Activated CD8-positive, alpha-beta T cell treated with anti-CD3 and anti-CD28 coated beads for 36 hours (primary cell): ENCODE results near the gene TRAF2. TPM values are rescaled to one million over a fixed set of nuclear protein-coding genes. Genes with fewer than 3 reads are reported as not detected.
"Not testable (repeated sequence)": the region's sequence is repeated elsewhere in the genome, so short reads cannot be mapped to it uniquely, and the experiment has no call there.

Source experiments
- ATAC-seq: fragments of 200-7000 bp; cut with Tn5 transposase; one replicate; pipeline ENCODE4 v1.10.0; 2021; ENCODE audit warnings: mild to moderate bottlenecking, moderate library complexity
- CTCF ChIA-PET: fragments of 350-600 bp; sonication (Branson Sonifier 250); formaldehyde crosslinking; loops from one replicate; lab custom pipeline; 2021; ENCODE audit warnings: antibody characterized with exemption; lab: Charles Lee
- POLR2A ChIA-PET: fragments of 350-600 bp; sonication (Branson Sonifier 250); formaldehyde crosslinking; loops from one replicate; lab custom pipeline; 2021; ENCODE audit warnings: antibody characterized with exemption; lab: Charles Lee
- DNase-seq: peaks from one replicate; pipeline ENCODE4 v3.0.0-alpha.2; 2020
- H3K27ac Mint-ChIP-seq: one replicate; pipeline ENCODE4 v1.8.0; 2021; ENCODE audit warnings: mild to moderate bottlenecking, mixed read lengths
- H3K27me3 Mint-ChIP-seq: one replicate; pipeline ENCODE4 v1.8.0; 2021; ENCODE audit warnings: mixed read lengths
- H3K36me3 Mint-ChIP-seq: one replicate; pipeline ENCODE4 v1.8.0; 2021; ENCODE audit warnings: low read depth, mixed read lengths
- H3K4me1 Mint-ChIP-seq: one replicate; pipeline ENCODE4 v1.8.0; 2021; ENCODE audit warnings: low read depth, mixed read lengths
- H3K4me3 Mint-ChIP-seq: one replicate; pipeline ENCODE4 v1.8.0; 2021; ENCODE audit warnings: mild to moderate bottlenecking, moderate library complexity, mixed read lengths
- H3K9me3 Mint-ChIP-seq: one replicate; pipeline ENCODE4 v1.8.0; 2021; ENCODE audit warnings: mixed read lengths
- CTCF ChIP-seq: fragments of 200-600 bp; IDR thresholded peaks from one replicate; pipeline ENCODE4 v1.8.0; 2022; ENCODE audit warnings: antibody characterized with exemption, mild to moderate bottlenecking
- intact Hi-C: fragments of 100-400 bp; cut with micrococcal nuclease; formaldehyde crosslinking; loops from one replicate; pipeline ENCODE4 v1.10.0; 2022
- total RNA-seq, 2 experiments: library from RNA; stranded (reverse); gene quantifications; one replicate each; pipeline ENCODE4 v1.2.3, GENCODE V29; 2021

TRAF2 gene
- total RNA-seq, 2 experiments from 2014 or later = 34.8 to 40.5 TPM

GRCh38 chr9:136839229-136840139, 46.8 kb upstream of the TRAF2 start:
- H3K4me1 Mint-ChIP-seq = peaks cover 12% of the 10 kb centered on the region
- no peak for TF ChIP-seq CTCF
- DNase-seq (no peak), ATAC-seq (no peak)
- intact Hi-C loops = loop anchor here (5.0 kb wide), 1 partner anchor 52 kb away; no protein-coding TSS in a partner anchor
- ChIA-PET CTCF (interaction anchor here (1.1 kb wide), 1 partner anchor 47 kb away, joined by 4 read pairs; no protein-coding TSS in a partner anchor), POLR2A (interaction anchor here (1.0 to 1.6 kb wide), 2 partner anchors 7 to 17 kb away, joined by 3 read pairs; no protein-coding TSS in a partner anchor)
- H3K36me3 Mint-ChIP-seq = peaks cover 2% of the 10 kb centered on the region
- no peaks in the 10 kb centered on the region for H3K9me3 Mint-ChIP-seq
- H3K27me3 Mint-ChIP-seq = peaks cover 2% of the 10 kb centered on the region
- H3K4me3 Mint-ChIP-seq = no peak overlapping the region
- H3K27ac Mint-ChIP-seq = no peak overlapping the region

GRCh38 chr9:136840140-136840876, 46.0 kb upstream of the TRAF2 start:
- H3K27me3 Mint-ChIP-seq = peaks cover 2% of the 10 kb centered on the region
- no peak for TF ChIP-seq CTCF
- peaks cover 12% of the 10 kb centered on the region for H3K4me1 Mint-ChIP-seq
- POLR2A ChIA-PET = interaction anchor here (1.0 kb wide), 1 partner anchor 8 kb away, joined by 3 read pairs; no protein-coding TSS in a partner anchor
- intact Hi-C loops = loop anchor here (5.0 kb wide), 1 partner anchor 53 kb away; no protein-coding TSS in a partner anchor
- no peak overlapping the region for H3K27ac Mint-ChIP-seq
- no peak overlapping the region for H3K4me3 Mint-ChIP-seq
- DNase-seq = no peak
- peaks cover 2% of the 10 kb centered on the region for H3K36me3 Mint-ChIP-seq
- ATAC-seq = no peak
- H3K9me3 Mint-ChIP-seq = no peaks in the 10 kb centered on the region
- CTCF ChIA-PET = interaction anchor here (1.1 to 1.2 kb wide), 4 partner anchors 11 to 48 kb away, joined by 3 to 4 read pairs (median 3); no protein-coding TSS in a partner anchor

- peaks cover 12% of the 10 kb centered on the region for H3K4me1 Mint-ChIP-seq
- ChIA-PET CTCF (interaction anchor here (0.9 to 2.4 kb wide), 12 partner anchors 9 to 188 kb away, joined by 3 to 15 read pairs (median 4); partner anchors contain the start of gene TMEM141), POLR2A (no interaction called here)
- intact Hi-C loops = loop anchor here (5.0 kb wide), 1 partner anchor 54 kb away; no protein-coding TSS in a partner anchor
- ATAC-seq (no peak), DNase-seq (peak; percentile 44)
- H3K9me3 Mint-ChIP-seq = no peaks in the 10 kb centered on the region
- H3K4me3 Mint-ChIP-seq = no peak overlapping the region
- peaks cover 2% of the 10 kb centered on the region for H3K36me3 Mint-ChIP-seq
- no peak for TF ChIP-seq CTCF
- peaks cover 3% of the 10 kb centered on the region for H3K27me3 Mint-ChIP-seq
- no peak overlapping the region for H3K27ac Mint-ChIP-seq
Observed at GRCh38 chr9:136840877-136841645, 45.3 kb upstream of the TRAF2 start.

- CTCF ChIA-PET = interaction anchor here (0.6 to 3.5 kb wide), 36 partner anchors 10 to 403 kb away, joined by 3 to 22 read pairs (median 5); partner anchors contain the start of genes ABCA2, EDF1, MAMDC4 and RABL6
- H3K4me1 Mint-ChIP-seq = peaks cover 15% of the 10 kb centered on the region
- not testable (repeated sequence) for ATAC-seq, H3K36me3 Mint-ChIP-seq, H3K27me3 Mint-ChIP-seq, H3K27ac Mint-ChIP-seq, DNase-seq, H3K9me3 Mint-ChIP-seq
- POLR2A ChIA-PET = interaction anchor here (0.6 to 1.5 kb wide), 6 partner anchors 15 to 303 kb away, joined by 3 to 4 read pairs (median 4); partner anchors contain the start of gene RABL6
- intact Hi-C loops = loop anchor here (5.0 kb wide), 1 partner anchor 55 kb away; no protein-coding TSS in a partner anchor
- H3K4me3 Mint-ChIP-seq = peak overlapping the region; percentile 72
Observed at GRCh38 chr9:136841646-136842379, 44.5 kb upstream of the TRAF2 start.
